ENCODE results near the gene TGFBI.

Gene TGFBI

GRCh38 chr5:136094189-136094912 is 65.6 kb downstream of the TGFBI start:
- no peak for DNase-seq (ENCODE audit: low read depth)

DNA sequence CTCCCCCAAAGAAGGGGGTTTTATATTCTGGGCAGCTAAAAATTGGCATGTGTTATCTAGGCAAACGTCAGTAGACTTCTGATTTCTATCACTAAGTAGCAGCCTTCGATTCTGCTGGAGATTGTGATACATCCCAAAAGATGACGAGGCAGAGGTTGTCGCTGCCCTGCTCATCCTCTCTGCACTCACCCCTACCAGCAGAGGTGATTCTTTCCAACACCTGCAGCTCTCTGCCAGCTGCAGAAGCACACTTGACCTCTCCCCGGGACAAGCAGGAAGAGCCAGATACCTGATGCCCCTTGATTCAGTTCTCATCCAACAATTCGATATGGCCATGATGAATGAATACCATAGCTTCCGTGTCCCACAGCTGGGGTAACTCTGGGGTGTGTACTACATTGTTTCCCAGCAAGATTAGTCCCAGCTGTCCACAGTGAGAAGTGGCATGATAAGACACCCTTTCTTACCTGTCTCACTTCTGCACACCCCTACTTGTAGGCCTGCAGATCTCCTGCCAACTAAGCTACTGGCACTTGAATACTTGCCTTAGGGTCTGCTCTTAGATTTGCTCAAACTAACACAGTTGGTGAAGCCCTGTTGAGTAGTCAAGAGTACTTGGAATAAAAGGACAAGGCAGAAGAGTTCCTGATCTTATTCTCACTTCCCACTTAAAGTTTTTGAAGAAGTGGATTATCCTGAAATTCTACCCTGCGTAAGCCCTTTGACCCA is 66.3 kb downstream of the TGFBI start:
- DNase-seq (ENCODE audit: low read depth) = no peak

DNA sequence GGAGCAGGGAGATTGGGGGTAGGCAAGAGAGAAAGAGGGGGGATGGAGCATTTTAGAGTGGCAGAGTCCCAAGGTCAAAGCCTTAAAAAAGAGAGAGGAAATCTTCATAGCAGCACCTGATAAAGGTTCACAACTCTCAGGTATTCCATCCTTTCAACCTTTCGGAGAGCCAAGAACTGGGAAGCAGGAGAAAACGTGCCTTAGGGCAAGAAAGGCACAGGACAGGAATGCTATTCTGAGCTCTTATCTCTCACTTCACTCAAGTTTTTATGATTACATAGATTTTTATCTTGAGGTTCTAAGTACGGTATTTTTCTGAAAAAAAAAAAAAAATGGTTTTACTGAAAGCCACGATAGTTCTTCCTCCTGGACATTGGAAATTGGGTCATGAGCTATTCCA is 69.4 kb downstream of the TGFBI start:
- no peak for DNase-seq (ENCODE audit: low read depth)

DNA sequence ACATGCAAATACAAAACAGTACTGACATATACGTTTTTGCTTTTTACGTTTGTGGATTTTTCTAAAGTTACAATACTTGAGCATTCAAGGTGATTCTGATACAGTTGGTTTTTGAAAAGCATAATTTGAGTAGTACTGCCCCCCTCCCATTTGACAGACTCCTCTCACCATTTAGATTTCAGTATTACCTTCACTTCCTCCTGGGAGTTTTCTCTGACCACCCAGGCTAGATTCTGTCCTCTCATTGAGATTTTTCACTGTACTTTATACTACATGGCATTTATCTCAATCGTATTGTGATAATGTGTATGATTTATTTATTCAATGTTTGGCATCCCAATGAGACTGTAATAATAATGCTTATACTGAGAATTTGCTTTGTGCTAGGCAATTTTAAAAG is 71.1 kb downstream of the TGFBI start:
- DNase-seq (ENCODE audit: low read depth) = no peak

GRCh38 chr5:136101884-136102283 is 73.1 kb downstream of the TGFBI start:
- no peak for DNase-seq (ENCODE audit: low read depth)

DNA sequence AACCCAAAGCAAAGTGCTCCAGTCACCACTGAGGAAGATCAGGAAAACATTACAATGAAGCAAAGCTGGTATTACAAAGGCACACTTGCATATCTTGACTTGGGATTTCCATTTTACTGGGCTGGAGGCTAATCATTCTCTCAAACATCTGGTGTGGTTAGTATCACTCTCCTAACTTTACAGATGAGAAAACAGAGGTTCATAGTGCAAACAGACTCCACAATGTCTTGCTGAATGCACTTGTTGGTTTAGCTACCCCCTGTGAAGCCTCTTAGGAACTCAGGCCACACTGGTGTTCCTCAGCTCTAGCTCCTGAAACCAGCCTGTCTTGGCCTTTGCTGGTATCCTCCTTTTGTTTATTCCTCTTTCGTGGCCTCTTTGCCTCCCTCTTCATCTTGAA is 74.3 kb downstream of the TGFBI start:
- no peak for DNase-seq (ENCODE audit: low read depth)

DNA sequence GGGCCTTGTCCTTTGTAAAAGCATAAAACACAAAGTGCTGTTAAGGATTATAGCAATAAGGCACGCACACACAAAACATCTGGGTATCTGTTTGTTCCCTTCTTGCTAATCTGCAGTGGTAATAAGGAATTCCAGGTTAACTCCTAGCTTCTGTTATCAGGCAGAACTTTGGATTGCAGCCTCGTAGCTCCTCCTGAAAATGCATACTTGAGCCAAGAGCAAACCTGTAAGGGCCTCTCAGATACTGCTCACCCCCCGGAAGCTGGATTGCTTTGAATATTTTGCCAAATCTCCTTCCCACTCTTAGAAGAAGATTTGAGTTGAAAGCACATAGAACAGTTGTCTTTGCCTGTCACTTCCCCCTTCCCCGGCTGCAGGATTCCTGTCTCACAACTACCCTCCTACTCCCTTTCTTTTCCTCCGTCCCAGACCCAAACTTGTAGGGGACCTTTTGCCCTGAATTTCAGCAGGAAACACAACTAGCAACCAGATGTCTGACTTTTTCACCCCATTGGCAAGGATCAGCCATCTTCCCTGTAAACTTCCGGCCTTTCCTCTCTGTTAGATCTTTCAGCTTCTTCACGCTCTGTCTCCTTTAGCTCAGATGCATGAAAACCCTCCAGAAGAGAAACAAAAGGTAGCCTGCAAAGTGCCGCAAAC is 75.6 kb downstream of the TGFBI start:
- no peak for DNase-seq (ENCODE audit: low read depth)

GRCh38 chr5:136106351-136107031 is 77.7 kb downstream of the TGFBI start:
- DNase-seq (ENCODE audit: low read depth) = no peak

- DNase-seq (ENCODE audit: low read depth) = no peak
These were observed 79.4 kb downstream of the TGFBI start for GRCh38 chr5:136108180-136108611.

DNA sequence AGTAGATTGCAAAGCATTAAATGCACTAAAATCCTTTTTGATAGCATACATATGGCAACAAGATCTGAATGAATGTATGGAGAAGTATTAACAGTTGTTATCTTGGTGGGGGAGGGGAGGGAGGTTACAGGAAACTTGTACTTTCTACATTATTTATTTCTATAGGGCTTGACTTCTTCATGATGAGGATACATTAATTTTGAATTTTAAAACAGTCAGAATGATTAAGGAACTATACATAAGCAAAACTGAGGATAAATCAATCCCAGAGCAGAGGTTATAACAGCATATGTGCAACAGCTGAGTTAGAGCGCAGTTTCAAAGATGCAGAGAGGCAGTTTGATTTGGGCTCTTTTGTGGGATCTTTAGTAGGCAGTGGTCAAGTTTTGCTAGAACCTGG is 80.0 kb downstream of the TGFBI start:
- no peak for DNase-seq (ENCODE audit: low read depth)

- DNase-seq (ENCODE audit: low read depth) = no peak
These were observed 80.8 kb downstream of the TGFBI start for GRCh38 chr5:136109453-136110135.
